Ovary (tissue), 10 donors: ENCODE data around the gene ZNF426. TPM values are rescaled to one million over a fixed set of nuclear protein-coding genes. Genes with fewer than 3 reads are reported as not detected.
"Not testable (repeated sequence)": the region's sequence is repeated elsewhere in the genome, so short reads cannot be mapped to it uniquely, and the experiment has no call there.

Source experiments
- DNase-seq, 5 donors: peaks; one replicate each; pipeline ENCODE4 v3.0.0-alpha.2; 2019 to 2020
- H3K27ac ChIP-seq, 2 donors: fragments of 200-600 bp; one replicate each; pipeline versions ENCODE4 v1.5.1 to v1.8.0; 2019 to 2022
- H3K27me3 ChIP-seq: fragments of 200-600 bp; one replicate; pipeline ENCODE4 v1.8.0; 2022
- H3K36me3 ChIP-seq: fragments of 200-600 bp; sonication (generic); one replicate; pipeline ENCODE4 v1.5.1; 2019
- H3K4me1 ChIP-seq: one replicate; pipeline ENCODE4 v1.8.1; 2013; ENCODE audit warnings: mild to moderate bottlenecking, moderate library complexity; ENCODE audit not compliant: insufficient read depth
- H3K4me3 ChIP-seq: fragments of 200-600 bp; sonication (generic); one replicate; pipeline ENCODE4 v1.5.1; 2017
- H3K9me3 ChIP-seq, 2 donors: fragments of 200-600 bp in 1 of 2; sonication (generic) in 1 of 2; one replicate each; pipeline versions ENCODE4 v1.5.1 to v1.8.1; 2013 to 2019; ENCODE audit warnings: mild to moderate bottlenecking in 1 of 2, moderate library complexity in 1 of 2
- EP300 ChIP-seq: sonication (generic); formaldehyde crosslinking; IDR thresholded peaks from one replicate; pipeline ENCODE4 v1.6.1; 2017; ENCODE audit warnings: antibody characterized with exemption
- POLR2A ChIP-seq: fragments of 450-650 bp; IDR thresholded peaks from one replicate; pipeline ENCODE4 v1.6.1; 2017; ENCODE audit warnings: antibody characterized with exemption, mild to moderate bottlenecking, moderate library complexity
- WGBS, 3 donors: extraction: QIAGEN DNeasy Blood & Tissue Kit in 1 of 3; methylation state at CpG; one replicate each; pipeline versions ENCODE4 v1.1.5 to v1.1.7; 2013 to 2017; 5-methylcytosine and 5-hydroxymethylcytosine counted together
- intact Hi-C, 4 donors: fragments of 100-400 bp; cut with DNase I; formaldehyde crosslinking; loops; one replicate each; pipeline versions ENCODE4 v1.11.0 to v1.15.1; 2022 to 2023
- long read RNA-seq, 3 donors: library from polyadenylated mRNA in 2 of 3; unstranded in 2 of 3; transcript quantifications; one replicate each; pipeline ENCODE4 v2.0.0 and lab custom pipeline, GENCODE V29; 2021 to 2026
- polyA plus RNA-seq, 2 donors: library from polyadenylated mRNA; stranded (reverse); fragments of 200-250 nt in 1 of 2; fragments of 350-450 nt in 1 of 2; fragmentation: Illumina TruSeq in 1 of 2; extraction: RNeasy Lipid Tissue Mini Kit (QIAGEN cat#74804) in 1 of 2; gene quantifications; one replicate each; pipeline ENCODE4 v1.2.3, GENCODE V29; 2013 to 2014
- total RNA-seq, 7 donors: library from RNA; depleted of rRNA in 2 of 7; stranded (reverse); fragments of >200 nt in 2 of 7; fragmentation: NEBNext Ultra II Directional in 3 of 7; extraction: Animal tissue kit (Norgen Biotek cat#: 25700) in 3 of 7; gene quantifications; one replicate each; pipeline versions ENCODE4 v1.1.0 to v1.2.4, GENCODE V29; 2016 to 2023
- TF ChIP-seq, protein P1 (sequence below), 3 donors: fragments of 450-650 bp in 2 of 3; fragments of 200-600 bp in 1 of 3; IDR thresholded peaks; one replicate each; pipeline versions ENCODE4 v1.5.1 to v1.8.0; 2016 to 2022; ENCODE audit warnings: antibody characterized with exemption in 3 of 3, mild to moderate bottlenecking in 1 of 3
- donor health status: DM: no; HTN: no; CAD: no; lungs with moderate emphysema.
- donor health status: DM: no; HTN: no; CAD: no.
- donor health status: Bipolar disorder and iron deficiency.
- donor health status: DM: yes; HTN: yes; CAD: no.
- donor health status: DM: no; HTN: no; CAD: no.
- donor health status: DM: yes; HTN: yes; CAD: no.

The ZNF426 gene
- 10 to 100 TPM; 12.9 to 35.1 (median 29.3) TPM for total RNA-seq
- 10 to 100 TPM in 1 of 2 donors, 1 to 10 TPM in 1; 7.7 to 16.9 TPM for polyA plus RNA-seq
- long read RNA-seq, donor 1, full-length matches to known transcripts, result 57 of 174 reads
- long read RNA-seq, donor 1, partial matches to known transcripts, result 84 of 174 reads
- long read RNA-seq, donor 1, other reads (novel, unspliced or antisense), result 33 of 174 reads
- long read RNA-seq, donor 2, full-length matches to known transcripts, result 1 of 1 reads
- long read RNA-seq, donor 2, partial matches to known transcripts, result 0 of 1 reads
- long read RNA-seq, donor 2, other reads (novel, unspliced or antisense), result 0 of 1 reads
- long read RNA-seq, donor 3, full-length matches to known transcripts, result 13 of 33 reads
- long read RNA-seq, donor 3, partial matches to known transcripts, result 15 of 33 reads
- long read RNA-seq, donor 3, other reads (novel, unspliced or antisense), result 5 of 33 reads

DNA sequence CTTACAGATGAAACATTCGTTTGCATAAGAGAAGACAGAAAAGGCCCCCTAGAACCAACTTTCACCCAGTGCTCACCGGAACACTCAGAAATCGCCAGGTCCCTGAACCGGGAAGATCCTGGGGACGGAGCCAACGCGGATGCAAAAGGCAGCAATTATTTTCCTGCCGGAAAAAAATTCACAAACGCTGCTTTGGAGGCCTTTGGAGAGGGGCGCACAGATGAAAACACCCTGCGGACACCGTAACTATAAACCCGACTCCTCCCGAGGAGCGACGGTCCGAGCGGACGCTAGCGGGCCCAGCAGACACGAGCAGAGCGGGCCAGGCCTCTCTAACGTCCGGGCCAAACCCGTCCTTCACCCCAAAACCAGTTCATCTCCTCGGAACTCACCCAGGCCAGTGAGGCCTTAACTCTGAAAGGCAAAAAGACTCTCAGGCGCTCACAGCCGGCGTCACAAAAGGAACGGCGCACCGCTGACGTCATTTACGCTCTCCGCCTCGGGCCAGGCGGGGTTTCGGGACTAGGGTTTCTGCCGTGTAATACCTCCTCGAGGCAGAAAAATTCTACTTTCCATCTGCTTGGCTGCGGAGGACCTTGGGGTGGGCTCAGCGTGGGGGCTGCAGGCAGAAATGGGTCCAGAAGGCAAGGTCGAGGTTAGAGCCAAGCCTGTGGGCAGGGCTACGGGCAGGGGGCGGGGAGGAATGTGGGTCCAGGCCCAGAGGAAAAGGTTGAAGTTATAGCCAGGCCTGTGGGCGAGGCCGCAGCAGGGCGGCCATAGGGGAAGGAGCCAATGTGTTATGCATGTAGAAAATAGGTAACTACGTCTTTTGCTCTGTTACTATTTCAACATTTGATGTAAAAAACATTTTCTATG is at the start of gene ZNF426:
TSS of gene ZNF426 (minus strand) at position 463 of the 876 bp plus-strand sequence. CDS start 2,413 bp downstream, outside the sequence.
- peak; percentile 45 for TF ChIP-seq EP300
- TF ChIP-seq POLR2A, result no peak
- Histone ChIP-seq H3K9me3 (peaks cover 0 to 31% of the 10 kb centered on the region in 2 donors), H3K36me3 (no peaks in the 10 kb centered on the region), H3K27me3 (no peaks in the 10 kb centered on the region), H3K27ac (peak within 1 kb of the TSS; percentile 91 to 95), H3K4me3 (peak within 1 kb of the TSS; percentile 81), H3K4me1 (peaks cover 3% of the 10 kb centered on the region)
- intact Hi-C loops, result no loop called here
- peak; percentile 87 to 93 (median 90) for DNase-seq
- WGBS, 3 donors, result 0 to 1% (median 1%) methylated on average over 49 of the region's 49 CpGs

DNA sequence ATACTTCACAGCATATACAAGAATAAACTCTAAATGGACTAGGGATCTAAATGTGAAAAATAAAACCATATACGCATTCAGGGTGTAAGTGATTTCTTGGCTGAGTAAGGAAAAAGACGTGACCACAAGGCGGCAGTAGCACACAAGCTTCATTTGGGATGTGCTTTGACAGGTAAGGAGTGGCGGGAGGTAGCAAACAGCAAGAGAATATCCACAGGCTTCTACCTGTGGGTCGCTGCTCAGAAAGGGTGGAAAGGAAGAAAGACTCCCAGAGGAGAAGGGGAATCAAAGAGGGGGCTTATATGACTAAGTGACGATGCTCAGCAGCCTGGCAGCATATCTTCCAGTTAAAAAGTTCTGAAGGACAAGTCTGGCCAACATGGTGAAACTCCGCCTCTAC is 48.3 kb upstream of the ZNF426 start:
- no peak overlapping the region for H3K4me3 ChIP-seq
- DNase-seq, result peak; percentile 23 to 64 (median 46)
- WGBS, 3 donors, result 13 to 18% (median 17%) methylated on average over 7 of the region's 7 CpGs
- intact Hi-C loops, result loop anchor here in 1 of 4 donors (10.0 kb wide), 1 partner anchor 282 kb away; the partner anchor contains the start of gene ZNF699
- TF ChIP-seq, protein P1, sequence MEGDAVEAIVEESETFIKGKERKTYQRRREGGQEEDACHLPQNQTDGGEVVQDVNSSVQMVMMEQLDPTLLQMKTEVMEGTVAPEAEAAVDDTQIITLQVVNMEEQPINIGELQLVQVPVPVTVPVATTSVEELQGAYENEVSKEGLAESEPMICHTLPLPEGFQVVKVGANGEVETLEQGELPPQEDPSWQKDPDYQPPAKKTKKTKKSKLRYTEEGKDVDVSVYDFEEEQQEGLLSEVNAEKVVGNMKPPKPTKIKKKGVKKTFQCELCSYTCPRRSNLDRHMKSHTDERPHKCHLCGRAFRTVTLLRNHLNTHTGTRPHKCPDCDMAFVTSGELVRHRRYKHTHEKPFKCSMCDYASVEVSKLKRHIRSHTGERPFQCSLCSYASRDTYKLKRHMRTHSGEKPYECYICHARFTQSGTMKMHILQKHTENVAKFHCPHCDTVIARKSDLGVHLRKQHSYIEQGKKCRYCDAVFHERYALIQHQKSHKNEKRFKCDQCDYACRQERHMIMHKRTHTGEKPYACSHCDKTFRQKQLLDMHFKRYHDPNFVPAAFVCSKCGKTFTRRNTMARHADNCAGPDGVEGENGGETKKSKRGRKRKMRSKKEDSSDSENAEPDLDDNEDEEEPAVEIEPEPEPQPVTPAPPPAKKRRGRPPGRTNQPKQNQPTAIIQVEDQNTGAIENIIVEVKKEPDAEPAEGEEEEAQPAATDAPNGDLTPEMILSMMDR (IDR thresholded peaks at IDR 0.05), result peak in 2 of 3 donors; percentile 14 to 41
- TF ChIP-seq POLR2A (no peak), EP300 (no peak)
- no peak overlapping the region for H3K27ac ChIP-seq
- H3K9me3 ChIP-seq, result no peaks in the 10 kb centered on the region
- H3K4me1 ChIP-seq, result peaks cover 4% of the 10 kb centered on the region
- H3K36me3 ChIP-seq, result no peaks in the 10 kb centered on the region
- no peaks in the 10 kb centered on the region for H3K27me3 ChIP-seq

DNA sequence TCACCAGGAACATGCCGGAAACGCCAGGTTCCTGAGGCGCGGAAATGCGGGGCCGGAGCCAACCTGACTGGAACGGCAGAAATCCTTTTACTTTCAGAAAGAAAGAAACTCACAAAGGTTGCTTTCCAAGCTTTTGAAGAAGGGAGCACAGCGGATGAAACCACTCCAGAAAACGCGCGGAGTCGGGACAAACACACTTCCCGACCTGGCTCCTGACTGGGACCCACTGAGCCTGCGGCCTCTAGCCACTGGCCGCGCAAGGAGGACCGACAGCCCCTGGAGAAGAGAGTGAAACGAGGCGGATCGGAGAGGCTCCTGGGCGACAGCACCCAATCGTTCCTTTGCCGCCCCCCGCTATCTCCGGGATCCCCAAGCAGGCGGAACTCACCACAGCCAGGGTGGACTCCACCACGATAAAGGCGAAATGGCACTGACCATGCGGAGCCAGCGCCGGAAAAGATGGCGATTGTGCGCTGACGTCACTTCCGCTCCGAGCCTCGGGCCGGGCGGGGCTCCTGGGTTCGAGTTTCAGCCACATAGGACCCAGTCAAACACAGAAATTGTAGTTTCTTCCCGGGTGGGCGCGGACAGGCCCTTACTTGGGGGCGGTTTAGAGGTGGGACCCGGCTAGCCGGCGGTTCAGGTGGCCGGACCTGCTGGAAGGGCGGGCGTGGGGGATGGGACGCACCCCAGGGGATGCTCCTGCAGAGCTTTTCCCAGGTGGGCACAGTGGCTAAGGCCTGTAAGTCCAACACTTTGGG is 45.8 kb upstream of the ZNF426 start, which contains the start of gene ZNF121:
TSS of gene ZNF121 (minus strand) at position 432 of the 761 bp plus-strand sequence. CDS start 16,407 bp downstream, outside the sequence.
- TF ChIP-seq POLR2A, result peak; percentile 64
- TF ChIP-seq EP300, result no peak
- H3K9me3 ChIP-seq, result peaks cover 0 to 5% of the 10 kb centered on the region in 2 donors
- intact Hi-C loops, result loop anchor here in 1 of 4 donors (10.0 kb wide), 1 partner anchor 279 kb away; the partner anchor contains the start of gene ZNF699
- H3K27ac ChIP-seq, result peak within 1 kb of the TSS; percentile 85 to 88
- WGBS, 3 donors, result 0 to 1% (median 0%) methylated on average over 51 of the region's 51 CpGs
- H3K27me3 ChIP-seq, result no peaks in the 10 kb centered on the region
- peaks cover 4% of the 10 kb centered on the region for H3K4me1 ChIP-seq
- no peaks in the 10 kb centered on the region for H3K36me3 ChIP-seq
- H3K4me3 ChIP-seq, result peak within 1 kb of the TSS; percentile 85
- DNase-seq, result peak; percentile 80 to 90 (median 85)

DNA sequence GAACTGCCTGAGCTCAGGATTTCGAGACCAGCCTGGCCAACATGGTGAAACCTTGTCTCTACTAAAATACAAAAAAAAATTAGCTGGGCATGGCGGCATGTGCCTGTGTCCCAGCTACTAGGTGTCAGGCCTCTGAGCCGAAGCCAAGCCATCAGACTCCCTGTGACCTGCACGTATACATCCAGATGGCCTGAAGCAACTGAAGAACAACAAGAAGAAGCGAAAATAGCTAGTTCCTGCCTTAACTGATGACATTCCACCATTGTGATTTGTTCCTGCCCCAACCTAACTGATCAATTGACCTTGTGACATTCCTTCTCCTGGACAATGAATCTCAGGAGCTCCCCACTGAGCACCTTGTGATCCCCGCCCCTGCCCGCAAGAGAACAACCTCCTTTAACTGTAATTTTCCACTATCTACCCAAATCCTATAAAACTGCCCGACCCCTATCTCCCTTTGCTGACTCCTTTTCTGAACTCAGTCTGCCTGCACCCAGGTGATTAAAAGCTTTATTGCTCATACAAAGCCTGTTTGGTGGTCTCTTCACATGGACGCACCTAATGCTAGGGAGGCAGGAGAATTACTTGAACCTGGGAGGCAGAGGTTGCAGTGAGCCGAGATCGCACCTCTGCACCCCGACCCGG is 43.8 kb upstream of the ZNF426 start:
- not testable (repeated sequence) for H3K36me3 ChIP-seq, H3K4me3 ChIP-seq, H3K27ac ChIP-seq, H3K4me1 ChIP-seq, DNase-seq, H3K9me3 ChIP-seq, H3K27me3 ChIP-seq
- 91 to 92% (median 92%) methylated on average over 13 of the region's 13 CpGs for WGBS, 3 donors
- intact Hi-C loops, result loop anchor here in 1 of 4 donors (10.0 kb wide), 1 partner anchor 277 kb away; the partner anchor contains the start of gene ZNF699

DNA sequence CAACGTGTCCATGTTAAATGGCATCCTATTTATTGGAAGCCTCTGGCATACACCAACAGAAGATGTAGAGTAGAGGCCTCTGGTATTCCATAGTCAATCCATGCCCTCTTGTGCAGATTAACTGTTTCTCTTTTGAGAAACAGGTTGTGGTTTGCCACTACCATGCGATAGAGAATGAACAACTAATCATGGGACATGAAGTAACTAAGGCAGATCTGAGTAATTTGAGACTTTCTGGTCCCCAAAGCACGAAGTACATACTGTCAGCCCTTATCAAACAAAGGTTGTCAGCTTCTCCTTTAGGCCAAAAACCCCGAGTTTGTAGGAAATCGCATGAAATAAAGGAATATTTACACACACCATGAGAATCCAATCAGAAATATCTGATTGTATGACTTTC is 42.3 kb upstream of the ZNF426 start:
- Histone ChIP-seq H3K27me3 (no peaks in the 10 kb centered on the region), H3K36me3 (no peaks in the 10 kb centered on the region), H3K9me3 (peaks cover 0 to 15% of the 10 kb centered on the region in 2 donors), H3K4me1 (peaks cover 4% of the 10 kb centered on the region), H3K4me3 (no peak overlapping the region), H3K27ac (no peak overlapping the region)
- no peak for TF ChIP-seq POLR2A
- TF ChIP-seq, protein P1 (IDR thresholded peaks at IDR 0.05), result no peak
- TF ChIP-seq EP300, result no peak
- 89 to 91% (median 90%) methylated on average over 5 of the region's 5 CpGs for WGBS, 3 donors
- intact Hi-C loops, result loop anchor here in 1 of 4 donors (10.0 kb wide), 1 partner anchor 276 kb away; the partner anchor contains the start of gene ZNF699
- DNase-seq, result no peak
